A673 (cell line): Measurements from ENCODE around the gene TMEM198.

Experiments used
- EZH2 ChIP-seq: fragments of 200-600 bp; sonication (generic); IDR thresholded peaks from 2 replicates; pipeline ENCODE4 v1.6.1; 2017; ENCODE audit warnings: borderline replicate concordance, low read depth, mild to moderate bottlenecking, mixed read lengths, antibody characterized with exemption, low read length; ENCODE audit not compliant: poor library complexity, severe bottlenecking
- TF ChIP-seq, protein P1 (sequence below): fragments of 300-800, 200-600 bp; sonication (generic); conservative IDR thresholded peaks from 2 replicates; pipeline ENCODE4 v1.5.1; 2017; ENCODE audit warnings: low read depth, mild to moderate bottlenecking, antibody characterized with exemption, low read length, moderate library complexity, mixed read lengths

DNA sequence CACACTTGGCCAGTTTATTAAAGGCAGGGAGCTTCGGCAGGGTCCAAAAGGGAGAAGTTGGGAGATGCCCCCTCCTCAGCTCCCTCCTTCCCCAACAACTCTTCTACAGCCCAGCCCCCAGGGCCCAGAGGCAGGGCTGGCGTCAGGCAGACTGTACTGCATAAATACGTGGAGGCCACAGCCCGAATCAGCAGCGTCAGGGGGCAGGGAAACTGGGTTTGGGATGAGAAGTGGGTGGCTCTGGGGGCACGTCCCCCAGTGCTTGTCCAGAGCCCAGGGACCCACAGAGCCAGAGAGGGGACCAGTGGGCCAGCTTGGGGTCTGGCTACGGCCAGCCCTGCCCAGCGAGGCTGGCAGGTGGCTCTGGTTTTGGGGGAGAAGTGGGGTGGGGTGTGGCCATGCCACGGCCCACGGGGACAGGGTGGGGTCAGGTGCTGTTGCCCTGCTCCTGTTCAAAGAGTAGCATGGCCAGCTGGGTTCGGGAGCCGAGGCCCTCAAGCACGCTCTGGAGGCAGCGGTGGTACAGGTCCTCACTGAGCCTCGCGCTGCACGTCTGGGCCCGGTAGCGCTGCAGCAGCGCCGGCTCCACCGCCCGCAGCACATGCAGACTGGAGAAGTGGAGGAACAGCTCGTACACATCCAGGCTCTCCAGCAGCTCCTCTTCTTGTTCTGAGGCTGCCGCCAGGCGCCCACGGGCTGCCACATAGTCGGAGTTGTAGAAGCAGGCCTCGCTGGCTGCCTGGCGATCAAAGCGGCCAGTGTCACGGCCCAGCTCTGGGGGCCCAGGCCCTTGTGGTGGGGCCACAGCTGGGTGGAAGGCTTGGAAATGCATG lies 4.7 kb upstream of the TMEM198 start:
- TF ChIP-seq, protein P1, sequence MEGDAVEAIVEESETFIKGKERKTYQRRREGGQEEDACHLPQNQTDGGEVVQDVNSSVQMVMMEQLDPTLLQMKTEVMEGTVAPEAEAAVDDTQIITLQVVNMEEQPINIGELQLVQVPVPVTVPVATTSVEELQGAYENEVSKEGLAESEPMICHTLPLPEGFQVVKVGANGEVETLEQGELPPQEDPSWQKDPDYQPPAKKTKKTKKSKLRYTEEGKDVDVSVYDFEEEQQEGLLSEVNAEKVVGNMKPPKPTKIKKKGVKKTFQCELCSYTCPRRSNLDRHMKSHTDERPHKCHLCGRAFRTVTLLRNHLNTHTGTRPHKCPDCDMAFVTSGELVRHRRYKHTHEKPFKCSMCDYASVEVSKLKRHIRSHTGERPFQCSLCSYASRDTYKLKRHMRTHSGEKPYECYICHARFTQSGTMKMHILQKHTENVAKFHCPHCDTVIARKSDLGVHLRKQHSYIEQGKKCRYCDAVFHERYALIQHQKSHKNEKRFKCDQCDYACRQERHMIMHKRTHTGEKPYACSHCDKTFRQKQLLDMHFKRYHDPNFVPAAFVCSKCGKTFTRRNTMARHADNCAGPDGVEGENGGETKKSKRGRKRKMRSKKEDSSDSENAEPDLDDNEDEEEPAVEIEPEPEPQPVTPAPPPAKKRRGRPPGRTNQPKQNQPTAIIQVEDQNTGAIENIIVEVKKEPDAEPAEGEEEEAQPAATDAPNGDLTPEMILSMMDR = no peak
- no peak for TF ChIP-seq EZH2
